ENCODE measurements around the gene SLC4A1. TPM values are rescaled to one million over a fixed set of nuclear protein-coding genes. Genes with fewer than 3 reads are reported as not detected.
A peak's percentile ranks its signal among the peaks of the same experiment; 100 is the strongest.

The SLC4A1 gene
- total and polyA plus RNA-seq, 2 of the 13 experiments (the other 11 are each of a cell fraction or from before 2014, with no cell fraction given) = not detected

- TF ChIP-seq GATA4 (IDR thresholded peaks at IDR 0.05; ENCODE audit: borderline replicate concordance, low read depth) = 0 out of 2 replicates have a peak, but pooled peaks have one; percentile 9
- TF ChIP-seq SMC3 (IDR thresholded peaks at IDR 0.05; ENCODE audit: low read length) = no peak
- TF ChIP-seq NR0B2 (CRISPR knock-in tag; IDR thresholded peaks at IDR 0.05) = 0 out of 2 replicates have a peak, but pooled peaks have one; percentile 35
- TF ChIP-seq JARID2 (CRISPR knock-in tag; IDR thresholded peaks at IDR 0.05; ENCODE audit: insufficient replicate concordance) = no peak
- no peak for TF ChIP-seq U2AF2 (IDR thresholded peaks at IDR 0.05; ENCODE audit: low read depth, low read length)
- no peak for TF ChIP-seq ZNF672 (CRISPR knock-in tag; IDR thresholded peaks at IDR 0.05)
- TF ChIP-seq JUND (CRISPR knock-in tag; IDR thresholded peaks at IDR 0.05) = no peak
- TF ChIP-seq, protein P1, sequence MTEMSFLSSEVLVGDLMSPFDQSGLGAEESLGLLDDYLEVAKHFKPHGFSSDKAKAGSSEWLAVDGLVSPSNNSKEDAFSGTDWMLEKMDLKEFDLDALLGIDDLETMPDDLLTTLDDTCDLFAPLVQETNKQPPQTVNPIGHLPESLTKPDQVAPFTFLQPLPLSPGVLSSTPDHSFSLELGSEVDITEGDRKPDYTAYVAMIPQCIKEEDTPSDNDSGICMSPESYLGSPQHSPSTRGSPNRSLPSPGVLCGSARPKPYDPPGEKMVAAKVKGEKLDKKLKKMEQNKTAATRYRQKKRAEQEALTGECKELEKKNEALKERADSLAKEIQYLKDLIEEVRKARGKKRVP (CRISPR knock-in tag; IDR thresholded peaks at IDR 0.05) = no peak
- peak; percentile 43; the same call in 1 of the 2 replicates for TF ChIP-seq THAP7 (CRISPR knock-in tag; IDR thresholded peaks at IDR 0.05)
- TF ChIP-seq KLF16 (CRISPR knock-in tag; IDR thresholded peaks at IDR 0.05) = no peak
- TF ChIP-seq, protein P2, sequence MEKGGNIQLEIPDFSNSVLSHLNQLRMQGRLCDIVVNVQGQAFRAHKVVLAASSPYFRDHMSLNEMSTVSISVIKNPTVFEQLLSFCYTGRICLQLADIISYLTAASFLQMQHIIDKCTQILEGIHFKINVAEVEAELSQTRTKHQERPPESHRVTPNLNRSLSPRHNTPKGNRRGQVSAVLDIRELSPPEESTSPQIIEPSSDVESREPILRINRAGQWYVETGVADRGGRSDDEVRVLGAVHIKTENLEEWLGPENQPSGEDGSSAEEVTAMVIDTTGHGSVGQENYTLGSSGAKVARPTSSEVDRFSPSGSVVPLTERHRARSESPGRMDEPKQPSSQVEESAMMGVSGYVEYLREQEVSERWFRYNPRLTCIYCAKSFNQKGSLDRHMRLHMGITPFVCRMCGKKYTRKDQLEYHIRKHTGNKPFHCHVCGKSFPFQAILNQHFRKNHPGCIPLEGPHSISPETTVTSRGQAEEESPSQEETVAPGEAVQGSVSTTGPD (CRISPR knock-in tag; IDR thresholded peaks at IDR 0.05) = no peak
- no peak for TF ChIP-seq POLR2A (IDR thresholded peaks at IDR 0.05; ENCODE audit: insufficient read depth in 1 of 2, low read depth in 2 of 2, low read length in 2 of 2)
- no peak for TF ChIP-seq ZNF550 (CRISPR knock-in tag; IDR thresholded peaks at IDR 0.05; ENCODE audit: borderline replicate concordance)
- TF ChIP-seq, protein P3, sequence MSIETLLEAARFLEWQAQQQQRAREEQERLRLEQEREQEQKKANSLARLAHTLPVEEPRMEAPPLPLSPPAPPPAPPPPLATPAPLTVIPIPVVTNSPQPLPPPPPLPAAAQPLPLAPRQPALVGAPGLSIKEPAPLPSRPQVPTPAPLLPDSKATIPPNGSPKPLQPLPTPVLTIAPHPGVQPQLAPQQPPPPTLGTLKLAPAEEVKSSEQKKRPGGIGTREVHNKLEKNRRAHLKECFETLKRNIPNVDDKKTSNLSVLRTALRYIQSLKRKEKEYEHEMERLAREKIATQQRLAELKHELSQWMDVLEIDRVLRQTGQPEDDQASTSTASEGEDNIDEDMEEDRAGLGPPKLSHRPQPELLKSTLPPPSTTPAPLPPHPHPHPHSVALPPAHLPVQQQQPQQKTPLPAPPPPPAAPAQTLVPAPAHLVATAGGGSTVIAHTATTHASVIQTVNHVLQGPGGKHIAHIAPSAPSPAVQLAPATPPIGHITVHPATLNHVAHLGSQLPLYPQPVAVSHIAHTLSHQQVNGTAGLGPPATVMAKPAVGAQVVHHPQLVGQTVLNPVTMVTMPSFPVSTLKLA (IDR thresholded peaks at IDR 0.05) = no peak
- no peak for TF ChIP-seq ZNF749 (CRISPR knock-in tag; IDR thresholded peaks at IDR 0.05; ENCODE audit: borderline replicate concordance)
- peak; percentile 43 for TF ChIP-seq IKZF4 (CRISPR knock-in tag; IDR thresholded peaks at IDR 0.05; ENCODE audit: borderline replicate concordance, low read depth, not compliant biosample characterization)
- TF ChIP-seq RFX5 (IDR thresholded peaks at IDR 0.05; ENCODE audit: low read depth, low read length) = 0 out of 2 replicates have a peak, but pooled peaks have one; percentile 18
- no peak for TF ChIP-seq PRMT3 (CRISPR knock-in tag; IDR thresholded peaks at IDR 0.05; ENCODE audit: borderline replicate concordance, low read depth)
- no peak for TF ChIP-seq SP140L (CRISPR knock-in tag; IDR thresholded peaks at IDR 0.05; ENCODE audit: borderline replicate concordance)
- peak; percentile 72; the same call in 1 of the 2 replicates for TF ChIP-seq KDM2A (CRISPR knock-in tag; IDR thresholded peaks at IDR 0.05; ENCODE audit: borderline replicate concordance, low read depth)
- TF ChIP-seq ETV6 (CRISPR knock-in tag; conservative IDR thresholded peaks at IDR 0.05) = no peak
- TF ChIP-seq ZFP1 (CRISPR knock-in tag; IDR thresholded peaks at IDR 0.05) = no peak
- no peak for TF ChIP-seq ZNF17 (CRISPR knock-in tag; IDR thresholded peaks at IDR 0.05)
- TF ChIP-seq CREB1 (IDR thresholded peaks at IDR 0.05) = peak; percentile 8; the same call in 1 of the 2 replicates
- TF ChIP-seq CREB1 (CRISPR knock-in tag; IDR thresholded peaks at IDR 0.05) = no peak
- TF ChIP-seq IKZF1 (IDR thresholded peaks at IDR 0.05) = no peak
- TF ChIP-seq SIX1 (CRISPR knock-in tag; IDR thresholded peaks at IDR 0.05; ENCODE audit: borderline replicate concordance) = no peak
Measured at GRCh38 chr17:44222112-44222869, 45.6 kb downstream of the SLC4A1 start (continued).
